NCI-H2029 (cell line): Measurements from ENCODE around the gene PAX6.

Experiments
- DNase-seq: peaks from one replicate; lab custom pipeline; 2025; lab: John Stamatoyannopoulos, UW

Gene PAX6

DNA sequence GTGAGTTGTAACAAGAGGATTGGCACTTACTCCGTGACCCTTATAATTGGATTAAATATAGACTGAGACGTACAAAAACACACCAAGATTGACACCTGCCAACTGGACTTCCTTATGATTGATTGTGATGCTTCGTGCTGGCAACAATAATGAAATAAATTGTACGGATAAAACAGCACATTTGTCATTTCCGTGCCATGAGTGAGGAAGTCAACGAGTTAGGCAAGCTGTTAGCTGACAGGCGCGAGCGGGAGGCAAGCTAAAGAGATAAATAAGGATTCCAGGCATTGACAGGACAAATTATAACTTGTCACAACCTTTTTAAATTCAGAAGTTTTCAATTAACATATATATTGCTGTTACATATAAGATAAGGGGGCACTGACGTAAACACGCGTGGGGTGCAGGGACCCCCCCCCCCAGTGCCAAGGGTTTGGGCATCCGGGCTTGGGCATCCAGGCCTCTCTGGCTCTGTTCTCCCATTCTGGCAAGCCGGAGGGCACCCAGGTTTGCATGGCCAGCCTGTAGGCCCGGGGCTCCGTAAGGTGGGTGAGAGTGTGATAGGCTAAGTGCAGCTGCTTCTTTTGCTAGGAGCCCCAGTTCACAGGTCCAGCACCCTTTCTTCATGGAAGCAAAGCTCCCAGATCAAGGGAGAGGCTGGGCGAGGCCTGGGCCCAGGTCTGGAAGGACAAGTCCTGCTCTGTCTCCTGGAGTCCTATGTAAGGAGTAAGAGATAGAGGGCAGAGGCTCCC is 11.2 kb upstream of the PAX6 start:
- DNase-seq, result no peak

DNA sequence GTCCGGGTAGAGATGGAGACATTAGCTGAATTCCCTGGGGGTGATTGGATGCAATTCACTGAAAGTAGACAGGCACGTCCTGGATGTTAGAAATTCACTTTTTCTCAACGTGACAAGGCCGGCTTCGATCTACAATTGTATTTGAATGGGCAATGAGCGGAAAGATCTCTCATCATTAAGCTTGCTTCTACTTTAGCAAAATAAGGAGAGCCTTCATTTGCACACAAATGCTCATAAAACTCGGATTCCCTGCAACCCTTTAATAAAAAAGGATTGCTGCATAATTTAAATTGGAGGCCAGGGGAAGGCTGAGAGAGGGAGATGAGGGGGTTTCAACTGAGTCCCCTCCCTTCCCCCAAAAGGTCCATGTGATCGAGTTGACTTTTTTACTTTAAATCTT is 10.6 kb upstream of the PAX6 start:
- no peak for DNase-seq

DNA sequence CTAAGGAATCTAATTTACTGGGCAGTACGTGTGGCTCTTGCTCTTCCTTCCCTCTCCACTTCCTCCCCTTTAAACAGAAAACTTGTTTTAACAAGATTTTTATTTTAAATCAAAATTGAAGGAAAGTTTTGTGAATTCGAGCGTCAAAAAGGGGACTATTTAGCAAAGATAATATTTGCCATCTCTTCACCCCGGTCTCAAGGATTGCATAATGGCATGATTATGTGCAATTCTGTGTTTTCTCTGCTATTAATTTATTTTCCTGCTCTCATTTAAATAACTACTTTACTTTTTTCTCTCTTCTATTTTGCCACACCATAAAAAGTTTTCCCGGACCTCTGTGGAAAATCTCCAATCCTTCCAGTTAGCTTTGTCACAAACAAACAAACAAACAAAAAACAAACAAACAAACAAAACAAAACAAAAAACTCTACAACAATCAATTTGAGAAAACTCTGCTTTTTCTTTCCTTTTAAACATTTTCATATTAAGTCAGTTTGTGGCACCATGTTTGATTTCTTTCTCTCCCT is 10.2 kb upstream of the PAX6 start:
- DNase-seq, result no peak

DNA sequence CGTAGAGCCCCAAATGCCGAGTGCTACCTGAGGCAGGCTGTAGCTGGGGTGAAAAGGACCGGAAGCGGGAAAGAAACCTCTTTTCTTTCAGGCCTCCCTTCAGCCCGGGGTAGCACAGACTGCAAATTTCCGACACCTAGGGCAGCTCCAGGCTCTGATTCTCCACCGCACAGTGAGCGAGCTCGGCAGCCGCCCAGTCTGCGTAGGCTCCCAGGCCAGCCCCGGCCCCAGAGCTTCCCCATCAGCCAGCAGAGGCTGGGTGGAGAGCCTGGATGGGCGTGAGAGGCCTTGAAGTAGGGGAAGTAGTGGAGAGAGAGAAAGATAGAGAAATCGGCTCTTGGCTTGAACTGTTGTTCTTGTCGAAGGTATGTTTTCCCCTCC is 9.3 kb upstream of the PAX6 start:
- DNase-seq, result no peak

DNA sequence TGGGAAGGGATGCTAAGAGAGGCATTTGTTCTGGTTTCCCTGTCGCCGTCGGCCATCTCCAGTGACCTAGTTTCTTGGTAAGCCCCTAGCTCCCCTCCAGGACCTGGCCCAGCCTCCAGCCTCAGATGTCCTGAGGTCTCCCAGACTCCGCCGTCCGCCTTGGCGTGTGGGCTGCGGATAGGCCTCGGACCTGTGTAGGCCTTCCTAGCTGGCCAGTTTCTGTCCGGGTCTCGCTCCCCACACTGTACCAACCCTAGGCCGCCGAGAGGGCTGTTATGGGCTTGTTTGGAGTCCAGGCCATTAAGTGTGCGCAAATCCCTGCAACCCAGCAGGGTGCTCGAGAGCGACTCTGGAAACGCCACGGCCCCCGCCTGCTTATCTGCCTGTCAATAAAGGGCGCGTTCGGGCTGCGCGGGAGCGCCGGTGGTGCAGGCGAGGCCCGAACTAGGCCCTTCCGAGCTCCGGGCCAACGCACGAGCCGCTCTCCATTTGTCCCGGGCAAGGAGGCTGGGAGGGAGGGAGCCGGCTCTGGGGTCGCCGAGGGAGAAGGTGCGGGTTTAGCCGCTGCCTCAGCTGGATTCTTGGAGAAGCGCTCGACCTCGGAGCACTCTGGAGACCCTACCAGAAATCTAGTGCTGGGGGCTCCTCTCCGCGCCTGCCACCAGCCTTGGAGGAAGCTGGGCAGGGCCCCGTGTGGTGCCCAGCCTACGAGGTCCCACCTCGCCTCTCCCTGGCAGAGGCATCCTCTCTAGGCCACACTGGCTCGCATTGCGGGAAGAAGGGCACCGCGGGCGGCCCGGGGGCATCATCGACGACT is 8.7 kb upstream of the PAX6 start:
- no peak for DNase-seq

DNA sequence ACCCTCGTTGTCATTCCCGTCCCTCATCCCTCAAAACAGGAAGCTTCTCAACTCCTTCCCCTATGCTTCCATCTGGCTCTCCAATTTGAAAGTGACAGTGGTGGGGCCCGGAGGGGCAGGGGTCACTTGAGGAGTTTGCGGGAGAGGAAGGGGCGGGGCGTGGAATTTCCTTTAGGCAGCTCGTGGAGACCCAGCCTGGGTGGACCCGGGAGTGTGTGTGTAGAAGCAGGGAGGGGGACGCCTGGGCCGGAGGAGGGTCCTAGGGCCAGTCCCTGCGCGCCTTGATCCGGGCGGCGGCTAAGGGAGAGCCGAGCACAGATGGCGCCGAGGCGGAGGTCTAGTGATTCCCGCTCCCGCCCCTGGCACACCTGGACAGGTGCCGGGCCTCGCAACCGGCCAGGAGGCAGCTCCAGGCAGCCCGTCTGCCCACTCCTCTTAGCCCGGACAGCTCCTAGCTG is 7.8 kb upstream of the PAX6 start:
- DNase-seq, result no peak

DNA sequence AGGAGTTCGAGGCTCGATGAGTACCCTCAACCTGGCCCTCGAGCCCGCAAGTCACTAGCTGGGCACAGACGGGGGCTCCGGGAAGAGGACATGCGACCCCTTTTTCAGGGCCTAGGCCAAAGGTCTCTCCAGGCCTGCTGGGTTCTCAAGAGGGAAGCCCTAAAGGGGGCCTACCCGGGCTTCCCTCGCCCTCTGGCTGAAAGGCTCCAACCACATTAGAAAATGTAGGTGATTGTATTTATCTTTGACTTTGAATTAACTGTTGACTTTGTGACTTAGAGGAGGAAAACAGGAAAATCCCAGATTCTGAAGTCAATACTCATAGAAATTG is 7.3 kb upstream of the PAX6 start:
- no peak for DNase-seq

DNA sequence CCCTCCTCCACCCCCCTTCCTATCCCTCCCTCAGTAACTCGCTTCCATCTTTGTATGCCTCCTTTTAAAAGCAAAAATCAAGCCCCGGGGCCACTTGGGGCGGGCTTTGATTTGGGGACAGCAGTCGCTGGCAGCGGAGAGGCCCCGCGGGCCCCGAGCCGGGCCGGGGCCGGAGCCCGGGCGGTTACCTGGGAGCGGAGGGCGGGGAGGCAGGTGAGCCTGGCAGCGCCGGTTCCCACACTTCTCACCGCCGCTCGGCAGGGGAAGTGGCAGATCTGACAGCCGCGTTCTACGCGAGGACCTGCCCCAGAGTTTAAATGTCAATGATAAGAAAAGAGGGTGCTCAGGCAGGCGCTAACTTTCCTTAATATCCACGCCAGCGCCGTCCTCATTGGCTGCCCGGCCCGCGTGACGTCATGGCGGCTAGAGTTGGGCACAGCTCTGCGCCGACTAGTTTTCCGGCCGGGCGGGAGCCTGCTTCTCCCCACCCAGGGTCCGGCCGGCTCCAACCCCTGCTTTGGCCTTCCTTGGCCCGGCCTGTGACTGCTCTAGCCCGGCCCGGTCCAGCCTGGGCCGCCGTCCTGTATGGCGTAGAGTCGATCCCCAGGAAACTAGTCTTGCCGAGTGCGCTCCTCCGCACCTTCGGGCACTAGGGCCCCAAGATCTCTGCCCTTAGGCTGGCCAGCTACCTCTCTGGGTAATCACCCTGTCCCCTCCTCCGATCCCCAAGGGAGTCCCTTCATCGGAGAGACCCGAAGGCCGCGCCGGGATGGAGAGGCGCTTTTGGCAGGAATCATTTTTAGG is 6.7 kb upstream of the PAX6 start:
- no peak for DNase-seq

DNA sequence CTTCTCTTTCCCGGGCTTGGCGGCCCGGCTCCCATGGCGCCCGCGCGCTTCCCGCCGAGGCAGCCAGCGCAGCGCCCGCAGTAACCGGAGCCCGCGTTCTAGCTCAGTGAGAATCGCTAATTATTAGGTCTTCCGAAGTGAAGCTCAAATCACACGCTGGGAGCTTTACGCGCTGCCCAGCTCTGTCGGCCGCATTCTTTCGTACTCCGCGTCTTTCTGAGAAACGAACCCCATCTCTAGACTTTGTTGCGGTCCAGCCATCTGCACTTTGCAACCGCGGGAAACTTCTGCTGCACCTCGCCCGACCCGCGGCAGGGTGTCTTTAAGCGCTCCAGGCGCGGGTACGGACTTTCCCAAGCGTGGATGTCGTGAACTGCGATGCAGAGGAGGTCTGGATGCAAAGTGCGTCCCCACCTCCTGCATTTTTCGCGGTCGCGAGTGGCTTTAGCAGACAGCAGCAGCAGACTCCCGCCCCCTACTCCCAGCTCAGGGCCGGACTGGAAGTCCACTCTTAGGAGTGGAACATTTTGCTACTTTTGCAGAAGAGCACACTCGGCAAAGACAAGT is 6.0 kb upstream of the PAX6 start:
- DNase-seq, result no peak

DNA sequence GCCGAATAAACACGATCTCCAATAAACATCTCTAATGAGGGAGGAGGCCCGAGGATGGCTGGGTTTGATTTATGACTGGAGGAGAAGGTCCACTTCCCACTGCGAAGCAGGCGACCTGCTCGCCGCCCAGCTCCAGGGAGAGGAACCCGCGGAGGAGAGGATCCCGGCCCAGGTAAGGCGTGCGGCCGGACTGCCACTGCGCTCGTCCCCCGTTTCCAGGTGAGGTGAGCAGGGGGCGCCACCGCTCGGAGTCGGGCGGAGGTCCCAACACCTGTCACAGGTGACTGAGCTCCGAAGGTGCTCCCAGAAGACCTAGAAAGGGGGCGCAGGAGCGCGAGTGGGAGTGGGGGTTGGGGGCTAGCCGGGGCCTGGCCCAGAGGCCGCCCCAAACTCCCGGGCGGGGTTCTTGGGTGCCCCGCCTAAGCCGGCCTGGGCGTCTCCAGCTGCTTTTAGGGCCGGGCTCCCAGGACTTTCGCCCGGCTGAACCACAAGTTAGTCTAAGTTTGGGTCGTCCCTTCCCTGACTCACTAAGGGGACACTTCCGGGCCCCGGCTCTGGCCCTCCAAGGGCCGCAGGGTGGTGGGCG is 5.4 kb upstream of the PAX6 start:
- no peak for DNase-seq

DNA sequence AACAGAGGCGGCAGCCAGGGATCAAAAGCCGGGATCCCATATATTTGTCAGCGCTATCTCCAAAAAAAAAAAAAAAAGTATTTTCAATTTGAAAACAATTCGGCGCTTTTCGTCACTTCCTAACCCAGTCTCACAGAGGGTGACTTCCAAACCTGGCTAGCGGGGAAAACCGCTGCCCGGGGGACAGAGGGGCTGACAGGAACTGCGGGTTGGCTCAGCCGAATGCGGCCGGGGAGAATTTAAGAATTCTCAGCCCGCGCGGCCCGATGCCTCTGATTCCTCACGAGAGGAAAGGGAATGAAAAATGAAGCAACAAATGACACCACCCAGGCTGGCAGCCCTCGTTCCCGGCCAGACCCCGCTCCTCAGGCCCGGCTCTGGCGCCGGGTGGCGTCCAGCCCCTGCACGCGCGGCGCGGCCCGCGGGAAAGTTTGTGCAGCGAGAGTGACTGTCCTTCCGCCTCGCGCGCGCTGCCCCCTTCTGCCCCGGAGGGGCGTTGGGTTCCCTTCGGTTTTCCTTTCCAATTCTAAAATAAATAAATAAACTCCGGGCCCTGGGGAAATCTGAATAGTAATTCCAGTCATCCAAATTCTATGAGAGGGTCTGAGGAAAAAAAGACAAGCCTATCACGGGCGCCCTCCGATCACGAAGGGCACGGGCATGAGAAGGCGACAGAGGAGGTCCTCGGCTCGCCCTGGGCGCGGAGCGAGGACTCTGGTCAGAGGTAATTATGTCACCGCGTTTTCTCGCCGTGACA is 4.8 kb upstream of the PAX6 start:
- no peak for DNase-seq

DNA sequence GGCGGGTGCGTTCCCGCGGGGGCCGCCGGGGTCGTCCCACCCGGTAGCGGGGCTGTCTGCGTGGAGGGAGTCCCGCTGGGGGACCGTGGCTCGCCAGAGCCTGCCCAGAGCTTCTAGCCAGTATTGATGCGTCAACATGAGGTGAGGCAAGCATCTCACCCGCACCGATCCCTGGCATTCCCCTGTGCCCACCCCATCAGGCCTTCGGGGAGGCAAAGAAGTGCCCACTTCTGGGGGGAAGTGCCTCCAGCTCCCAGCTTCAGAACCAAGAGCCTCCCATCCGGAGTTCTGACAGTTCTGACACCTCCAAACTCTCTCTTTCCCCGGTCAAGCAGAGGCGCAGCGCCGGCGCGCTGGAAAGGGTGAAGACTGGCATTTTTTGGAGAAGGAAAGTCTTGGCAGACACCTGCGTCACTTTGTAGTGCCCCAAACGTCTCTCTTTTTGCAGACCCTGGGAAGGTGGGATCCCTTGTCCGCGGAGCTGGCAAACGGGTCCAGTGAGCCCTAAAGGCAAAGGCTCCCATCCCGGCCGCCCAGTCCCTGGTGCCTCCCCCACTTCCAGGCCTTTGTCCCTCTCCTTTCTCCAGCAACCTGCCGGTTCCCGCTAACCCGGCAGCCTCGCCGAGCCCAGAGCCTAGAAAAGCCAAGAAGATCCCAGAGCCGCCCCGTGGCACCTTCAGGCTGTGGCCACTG is 3.2 kb upstream of the PAX6 start:
- DNase-seq, result no peak

DNA sequence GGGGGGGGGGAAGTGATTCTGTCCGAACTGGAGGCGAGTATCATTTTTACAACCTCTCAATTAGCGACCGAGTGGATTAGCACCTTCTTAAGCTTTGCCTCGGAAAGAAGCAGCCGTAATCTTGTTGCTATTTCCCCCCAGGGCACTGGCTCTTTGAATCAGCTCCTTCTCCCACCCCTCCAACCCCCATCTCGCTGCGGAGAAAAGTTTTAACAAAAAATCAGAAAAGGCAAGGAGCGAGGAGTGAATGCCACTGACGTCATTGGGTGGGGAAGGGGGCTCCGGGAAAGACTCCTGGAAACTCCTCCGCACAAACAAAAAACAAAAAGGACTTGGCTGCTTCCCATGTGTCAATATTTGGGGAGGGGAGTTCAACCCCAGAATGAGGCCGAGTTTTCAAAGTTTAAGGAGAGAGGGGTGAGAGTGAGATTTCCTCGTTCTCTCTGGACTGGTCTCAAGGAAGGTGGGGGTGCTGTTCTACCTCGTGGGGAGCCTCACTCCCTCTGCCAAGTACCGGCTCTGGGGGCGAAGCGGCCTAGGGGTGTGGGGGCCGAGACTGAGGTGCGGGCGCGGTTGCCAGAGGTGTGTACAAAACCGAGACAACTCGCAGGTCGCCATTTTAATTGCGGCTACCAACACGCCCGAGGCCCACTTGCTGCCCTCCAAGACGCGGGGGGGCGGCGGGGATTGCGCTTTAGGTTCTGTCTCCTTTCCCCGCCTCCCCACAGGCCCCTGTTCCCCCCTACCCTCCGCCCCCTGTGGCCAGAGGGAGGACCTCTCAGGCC is 2.5 kb upstream of the PAX6 start:
- no peak for DNase-seq

DNA sequence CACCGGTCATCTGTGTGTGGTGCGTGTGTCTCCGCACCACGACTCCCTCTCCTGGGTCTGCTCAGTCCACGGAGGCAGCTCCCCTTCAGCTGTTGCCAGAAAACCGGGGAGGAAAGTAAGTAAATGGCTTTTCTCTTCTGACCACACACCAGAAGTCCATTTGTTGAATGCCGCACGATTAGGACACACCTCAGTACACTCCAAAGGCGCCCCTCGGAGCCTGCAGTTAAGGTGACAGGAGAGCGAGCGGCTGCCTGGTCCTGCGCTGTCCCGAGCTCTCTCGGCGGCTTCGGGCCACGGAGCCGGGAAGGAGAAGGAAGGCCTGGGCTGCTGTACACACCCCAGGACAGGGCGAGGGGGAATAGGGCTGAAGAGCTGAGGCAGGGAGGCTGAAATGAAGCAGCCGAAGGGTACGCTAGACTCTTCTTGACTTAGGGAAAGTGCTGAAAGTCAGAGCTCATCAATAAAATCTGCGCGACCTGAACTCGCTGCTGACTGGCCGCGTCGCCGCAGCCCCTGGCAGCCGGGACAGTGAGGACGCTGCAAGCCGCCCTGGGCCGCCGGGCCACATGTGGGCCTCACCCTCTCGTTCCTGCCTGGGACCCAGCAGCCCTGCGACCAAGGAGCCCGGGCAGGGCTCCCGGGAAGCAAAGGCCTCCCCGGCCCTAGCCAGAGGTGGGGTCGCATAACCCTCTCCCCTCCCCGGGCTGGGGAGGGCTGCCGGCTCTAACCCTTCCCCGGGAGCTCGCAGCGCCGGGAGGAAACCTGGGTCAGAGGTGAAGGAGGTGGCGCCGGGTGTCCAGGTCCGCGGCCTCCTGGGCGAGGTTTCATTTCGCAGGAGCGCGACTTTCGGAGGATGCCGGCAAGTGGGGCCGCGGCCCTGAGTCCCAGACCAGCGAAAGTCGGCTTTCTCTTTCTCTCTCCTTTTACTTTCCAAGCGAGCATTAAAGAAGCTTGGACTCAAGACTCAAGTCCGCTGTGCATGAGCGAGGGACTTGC is 1.6 kb upstream of the PAX6 start:
- no peak for DNase-seq

DNA sequence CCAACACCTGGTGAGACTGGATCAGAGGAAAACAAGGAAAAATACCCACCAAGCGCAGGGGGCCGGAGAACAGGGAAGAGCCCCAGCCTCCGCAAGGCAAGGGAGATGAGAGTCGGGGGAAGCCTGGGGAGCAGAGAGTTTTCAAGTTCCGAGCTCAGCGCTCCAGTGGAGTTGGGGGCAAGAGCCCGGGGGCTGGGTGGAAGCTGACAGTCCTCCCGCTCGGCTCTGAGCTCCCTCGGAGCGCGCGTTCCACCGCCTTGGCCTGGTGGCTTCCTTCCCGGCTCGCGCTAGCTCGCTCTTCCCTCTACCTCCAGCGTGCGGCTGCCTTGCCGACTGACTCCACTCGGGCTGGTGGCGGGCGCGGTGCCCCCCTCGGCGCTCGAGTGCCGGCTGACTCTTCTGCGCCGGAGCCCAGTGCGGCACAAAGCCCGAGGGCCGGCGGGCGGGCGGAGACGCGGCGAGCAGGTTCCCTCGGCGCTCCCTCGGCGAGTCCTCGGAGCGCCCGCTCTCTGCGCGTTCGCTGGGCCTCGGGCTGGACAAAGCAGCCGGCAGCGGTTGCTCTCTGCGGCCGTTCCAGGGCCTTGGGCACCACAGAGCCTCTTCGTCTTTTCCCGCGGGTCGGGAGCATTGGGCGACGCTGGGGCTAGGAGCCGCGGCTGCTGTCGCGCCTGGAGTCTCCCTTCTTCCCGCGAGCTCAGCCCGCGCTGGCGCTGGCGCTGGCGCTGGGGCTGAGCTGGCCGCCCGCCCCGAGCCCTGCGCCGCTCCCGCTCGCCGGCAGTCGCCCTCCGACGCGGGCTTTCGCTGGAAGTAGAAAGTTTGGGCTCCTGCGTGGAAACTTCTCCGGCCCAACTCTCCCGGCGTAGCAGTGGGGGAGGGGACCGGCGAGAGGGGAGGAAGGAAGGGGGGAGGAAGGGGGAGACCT is 1.0 kb downstream of the PAX6 start:
- no peak for DNase-seq

DNA sequence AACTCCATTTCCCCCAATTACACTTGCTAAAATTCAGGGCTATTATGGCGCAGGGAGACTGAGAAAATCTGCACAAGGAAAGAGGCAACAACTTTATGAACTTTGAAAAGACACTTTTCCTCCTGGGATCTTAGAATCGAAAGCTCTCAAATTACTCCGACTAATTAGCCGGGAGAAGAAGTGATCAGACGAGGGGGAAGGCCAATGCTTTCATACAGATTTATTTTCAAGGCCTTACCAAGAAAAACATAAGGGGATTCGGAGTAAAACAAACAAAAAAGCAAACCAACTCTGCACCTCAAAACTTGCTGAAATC is 1.6 kb downstream of the PAX6 start:
- no peak for DNase-seq

DNA sequence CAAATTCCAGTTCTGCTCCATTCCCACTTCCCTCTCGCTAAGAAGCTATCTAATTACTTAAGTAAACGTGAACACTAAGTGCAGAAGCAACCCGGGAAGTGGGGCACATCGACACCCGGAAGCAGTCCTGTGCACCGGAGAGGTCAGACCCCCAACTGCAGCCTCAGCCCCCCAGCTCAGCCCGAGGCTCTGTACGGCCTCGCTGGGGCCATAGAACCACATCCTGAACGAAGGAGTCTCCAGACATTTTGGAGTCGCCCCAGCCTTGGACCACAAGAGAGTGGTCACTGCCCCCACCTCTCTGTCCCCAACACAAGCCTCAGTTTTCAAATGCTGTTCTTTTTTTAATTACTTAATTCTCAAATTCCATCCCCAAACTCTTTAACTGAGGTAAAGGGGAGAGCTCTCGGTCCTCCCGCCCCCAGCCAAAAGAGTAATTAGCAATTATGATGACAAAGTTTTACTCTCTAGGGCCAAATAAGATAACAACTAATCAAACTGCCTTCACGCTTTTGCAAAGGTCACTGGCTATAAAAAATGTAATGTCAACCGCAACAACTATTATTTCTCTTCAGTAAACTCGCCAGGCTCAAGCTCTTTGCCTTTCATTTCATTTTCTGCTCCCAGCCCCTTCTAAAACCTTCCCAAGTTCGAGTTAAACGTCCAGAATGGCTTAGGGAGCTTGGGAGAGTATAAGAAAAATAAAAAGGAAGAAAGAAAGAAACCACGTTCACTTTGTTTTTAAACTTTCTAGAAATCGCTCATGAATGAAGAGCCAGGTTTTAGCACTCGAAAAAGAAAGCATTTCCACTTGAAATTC is 2.2 kb downstream of the PAX6 start:
- no peak for DNase-seq
